OCI-LY1 (cell line): ENCODE measurements around the gene AIFM1.

ENCODE experiments used
- CTCF ChIP-seq: fragments of 200-600 bp; sonication (generic), shearing (Covaris generic); IDR thresholded peaks from 2 replicates; pipeline ENCODE4 v1.5.1; 2017; ENCODE audit warnings: mild to moderate bottlenecking, antibody characterized with exemption, low read length, moderate library complexity, mixed read lengths
- EZH2 ChIP-seq: fragments of 200-600 bp; sonication (generic), shearing (Covaris generic); IDR thresholded peaks from 2 replicates; pipeline ENCODE4 v1.8.0; 2017; ENCODE audit warnings: borderline replicate concordance, mixed run types, mild to moderate bottlenecking, antibody characterized with exemption, low read length, moderate library complexity, mixed read lengths

- TF ChIP-seq CTCF, result no peak
- TF ChIP-seq EZH2, result no peak
Observed at GRCh38 chrX:130159776-130160175, 5.9 kb downstream of the AIFM1 start.
